Neuron (in vitro differentiated cells): ENCODE data around the gene PLPPR2.

ENCODE experiments used
- H2AFZ ChIP-seq: one replicate; pipeline ENCODE4 v1.6.1; 2013; ENCODE audit warnings: low read depth, mild to moderate bottlenecking, inconsistent platforms, low read length, moderate library complexity
- H3K27me3 ChIP-seq: one replicate; pipeline ENCODE4 v1.6.1; 2013; ENCODE audit warnings: low read length; ENCODE audit not compliant: insufficient read depth
- H3K36me3 ChIP-seq: one replicate; pipeline ENCODE4 v1.6.1; 2013; ENCODE audit warnings: low read length; ENCODE audit not compliant: insufficient read depth
- H3K4me1 ChIP-seq: one replicate; pipeline ENCODE4 v1.6.1; 2013; ENCODE audit warnings: low read length; ENCODE audit not compliant: insufficient read depth
- H3K4me3 ChIP-seq: 2 replicates; pipeline ENCODE4 v1.5.1; 2013; ENCODE audit warnings: mild to moderate bottlenecking, low read length, moderate library complexity
- H3K9me3 ChIP-seq: one replicate; pipeline ENCODE4 v1.6.1; 2013; ENCODE audit warnings: low read length

The PLPPR2 gene

GRCh38 chr19:11382898-11383705, 27.9 kb downstream of the PLPPR2 start:
- peaks cover 12% of the 10 kb centered on the region for H3K4me1 ChIP-seq
- H3K4me3 ChIP-seq, result peak overlapping the region; percentile 38
- H2AFZ ChIP-seq, result peak overlapping the region; percentile 19
- no peaks in the 10 kb centered on the region for H3K36me3 ChIP-seq
- H3K27me3 ChIP-seq, result peaks cover 13% of the 10 kb centered on the region
- no peaks in the 10 kb centered on the region for H3K9me3 ChIP-seq

DNA sequence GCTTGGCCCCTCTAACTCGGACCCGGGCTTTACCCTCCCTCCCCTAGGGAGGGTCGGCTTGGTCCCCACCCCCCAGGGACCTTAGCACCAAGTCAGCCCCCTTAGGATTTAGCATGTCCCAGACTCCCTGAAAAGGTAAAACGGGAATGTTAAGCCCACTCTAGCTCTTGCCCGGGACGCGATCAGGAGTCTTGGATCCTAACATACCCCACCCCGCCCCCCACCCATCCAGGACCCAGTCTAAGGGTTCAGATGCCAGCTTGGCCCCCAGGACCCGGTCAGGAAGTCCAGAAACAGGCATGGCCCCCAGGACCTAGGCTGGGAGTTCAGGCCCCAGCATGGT, 28.4 kb downstream of the PLPPR2 start:
- H3K36me3 ChIP-seq, result no peaks in the 10 kb centered on the region
- H3K4me1 ChIP-seq, result peaks cover 10% of the 10 kb centered on the region
- peak overlapping the region; percentile 38 for H3K4me3 ChIP-seq
- H3K27me3 ChIP-seq, result peaks cover 13% of the 10 kb centered on the region
- H2AFZ ChIP-seq, result peak overlapping the region; percentile 70
- no peaks in the 10 kb centered on the region for H3K9me3 ChIP-seq

DNA sequence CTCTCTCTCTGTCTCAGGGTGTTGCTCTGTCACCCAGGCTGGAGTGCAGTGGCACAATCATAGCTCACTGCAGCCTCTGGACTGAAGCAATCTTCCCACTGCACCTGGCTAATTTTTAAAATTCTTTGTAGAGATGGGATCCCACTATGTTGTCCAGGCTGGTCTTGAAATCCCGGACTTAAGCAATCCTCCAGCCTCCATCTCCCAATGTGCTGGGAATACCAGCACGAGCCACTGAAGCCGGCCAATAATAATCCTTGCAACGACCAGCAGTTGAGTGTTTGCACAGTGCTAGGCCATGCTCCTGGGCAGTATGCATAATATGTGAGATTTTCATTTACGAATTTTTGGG, 29.5 kb downstream of the PLPPR2 start:
- Histone ChIP-seq H3K4me1 (peaks cover 10% of the 10 kb centered on the region), H3K4me3 (no peak overlapping the region), H3K36me3 (no peaks in the 10 kb centered on the region), H2AFZ (no peak overlapping the region), H3K27me3 (peaks cover 13% of the 10 kb centered on the region), H3K9me3 (no peaks in the 10 kb centered on the region)

DNA sequence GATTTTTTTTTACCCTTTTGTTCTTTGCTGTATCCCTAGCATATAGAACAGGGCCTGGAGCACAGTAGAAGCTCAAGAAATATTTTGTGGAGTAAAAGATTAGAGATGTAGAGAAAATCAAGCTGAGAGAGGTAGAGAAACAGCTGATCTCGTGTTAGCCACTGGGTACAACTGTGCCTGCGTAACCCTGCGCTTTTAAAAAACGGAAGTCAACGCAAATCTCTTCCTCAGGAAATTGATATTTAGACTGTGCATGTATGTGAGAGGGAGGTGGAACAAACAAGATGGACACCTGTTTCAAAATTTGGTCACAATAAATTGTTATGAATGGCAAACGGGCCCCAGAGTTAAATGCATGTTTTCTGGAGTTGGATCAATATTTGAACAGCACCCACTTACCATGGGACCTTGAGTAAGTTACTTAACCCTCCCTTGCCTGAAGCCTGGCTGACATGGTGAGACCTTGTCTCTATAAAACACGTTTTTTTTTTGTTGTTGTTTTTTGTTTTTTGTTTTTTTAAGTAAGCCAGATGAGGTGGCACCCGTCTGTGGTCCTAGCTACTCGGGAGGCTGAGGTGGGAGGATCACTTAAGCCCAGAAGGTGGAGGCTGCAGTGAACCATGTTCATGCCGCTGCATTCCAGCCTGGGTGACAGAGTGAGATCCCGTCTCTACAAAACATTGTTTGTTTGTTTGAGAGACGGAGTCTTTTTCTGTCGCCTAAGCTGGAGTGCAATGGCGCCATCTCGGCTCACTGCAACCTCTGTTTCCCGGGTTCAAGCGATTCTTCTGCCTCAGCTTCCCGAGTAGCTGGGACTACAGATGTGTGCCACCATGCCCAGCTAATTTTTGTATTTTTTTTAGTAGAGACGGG, 32.2 kb downstream of the PLPPR2 start:
- Histone ChIP-seq H2AFZ (no peak overlapping the region), H3K4me1 (peaks cover 7% of the 10 kb centered on the region), H3K4me3 (no peak overlapping the region), H3K36me3 (no peaks in the 10 kb centered on the region), H3K27me3 (peaks cover 13% of the 10 kb centered on the region), H3K9me3 (no peaks in the 10 kb centered on the region)

- H3K9me3 ChIP-seq, result no peaks in the 10 kb centered on the region
- no peaks in the 10 kb centered on the region for H3K27me3 ChIP-seq
- H3K36me3 ChIP-seq, result no peaks in the 10 kb centered on the region
- no peaks in the 10 kb centered on the region for H3K4me1 ChIP-seq
- no peak overlapping the region for H2AFZ ChIP-seq
- no peak overlapping the region for H3K4me3 ChIP-seq
Measured at GRCh38 chr19:11390359-11390758, 35.1 kb downstream of the PLPPR2 start.

GRCh38 chr19:11390933-11391680, 35.9 kb downstream of the PLPPR2 start:
- no peak overlapping the region for H3K4me3 ChIP-seq
- H3K4me1 ChIP-seq, result no peaks in the 10 kb centered on the region
- H3K27me3 ChIP-seq, result no peaks in the 10 kb centered on the region
- H3K36me3 ChIP-seq, result no peaks in the 10 kb centered on the region
- no peaks in the 10 kb centered on the region for H3K9me3 ChIP-seq
- H2AFZ ChIP-seq, result no peak overlapping the region

DNA sequence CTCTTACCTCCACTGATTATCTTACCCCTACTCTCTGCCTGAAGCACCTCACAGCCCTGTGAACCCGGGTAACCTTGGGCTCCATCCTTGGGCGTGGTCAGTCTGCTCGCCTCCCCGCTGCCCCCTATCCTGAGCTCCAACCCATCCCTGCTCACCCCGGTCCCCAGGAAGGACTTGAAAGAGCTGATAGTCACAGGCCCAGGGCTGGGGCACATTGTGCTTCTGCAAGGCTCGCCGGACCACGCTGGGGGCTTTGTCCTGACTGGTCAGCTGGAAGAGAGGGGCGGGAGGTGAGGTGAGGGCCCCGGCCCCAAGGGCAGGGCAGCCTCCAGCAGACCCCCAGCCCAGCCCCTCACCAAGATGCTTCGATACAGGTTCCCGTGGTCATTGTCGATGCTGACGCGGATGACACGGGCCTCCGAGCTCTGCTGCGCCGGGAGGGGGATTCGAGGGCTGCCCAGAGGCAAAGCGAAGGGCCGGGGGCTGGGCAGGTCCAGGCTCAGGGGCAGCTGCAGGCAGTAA, 41.9 kb downstream of the PLPPR2 start:
- Histone ChIP-seq H3K27me3 (no peaks in the 10 kb centered on the region), H3K9me3 (no peaks in the 10 kb centered on the region), H3K36me3 (no peaks in the 10 kb centered on the region), H3K4me3 (no peak overlapping the region), H3K4me1 (no peaks in the 10 kb centered on the region), H2AFZ (no peak overlapping the region)

DNA sequence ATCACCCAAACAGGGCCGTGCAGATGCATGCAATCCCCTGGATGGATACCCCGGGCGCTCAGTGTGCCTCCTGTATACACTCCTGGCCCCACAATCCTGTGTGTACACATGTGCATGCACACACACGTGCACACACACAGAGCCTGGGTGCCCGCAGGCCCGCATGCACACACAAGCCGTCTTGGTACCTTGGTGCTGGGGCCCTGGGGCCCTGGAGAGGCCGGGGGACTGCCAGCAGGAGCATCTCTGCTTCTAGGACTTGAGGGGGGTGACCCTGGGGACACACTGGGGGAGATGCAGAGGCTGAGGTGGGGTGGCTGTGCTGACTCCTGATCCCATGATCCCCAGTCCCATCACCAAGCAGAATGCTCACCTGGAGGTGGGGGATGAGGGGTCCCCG, 44.4 kb downstream of the PLPPR2 start:
- Histone ChIP-seq H3K36me3 (no peaks in the 10 kb centered on the region), H3K4me3 (no peak overlapping the region)

DNA sequence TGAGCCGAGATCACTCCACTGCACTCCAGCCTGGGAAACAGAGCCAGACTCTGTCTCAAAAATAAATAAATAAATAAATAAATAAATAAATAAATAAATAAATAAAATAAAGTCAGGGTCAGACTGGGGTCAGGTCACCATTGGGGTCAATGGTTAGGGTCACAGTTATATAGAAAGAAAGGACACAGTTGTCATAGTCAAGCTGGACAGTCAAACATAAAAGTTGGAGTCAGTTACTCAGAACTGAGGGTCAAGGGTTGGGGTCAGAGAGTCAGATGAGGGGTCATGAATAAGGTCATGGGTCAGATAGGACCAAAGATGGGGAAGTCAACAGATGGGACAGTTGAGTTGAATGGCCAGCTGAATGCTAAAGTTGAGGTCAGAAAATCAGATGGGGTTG, 45.6 kb downstream of the PLPPR2 start:
- Histone ChIP-seq H3K36me3 (no peaks in the 10 kb centered on the region), H2AFZ (no peak overlapping the region), H3K9me3 (no peaks in the 10 kb centered on the region), H3K4me3 (no peak overlapping the region), H3K27me3 (peaks cover 3% of the 10 kb centered on the region), H3K4me1 (peaks cover 2% of the 10 kb centered on the region)

More for the DNA sequence above, 44.4 kb downstream of the PLPPR2 start:
- Histone ChIP-seq H3K27me3 (no peaks in the 10 kb centered on the region), H2AFZ (no peak overlapping the region), H3K9me3 (no peaks in the 10 kb centered on the region), H3K4me1 (no peaks in the 10 kb centered on the region)

DNA sequence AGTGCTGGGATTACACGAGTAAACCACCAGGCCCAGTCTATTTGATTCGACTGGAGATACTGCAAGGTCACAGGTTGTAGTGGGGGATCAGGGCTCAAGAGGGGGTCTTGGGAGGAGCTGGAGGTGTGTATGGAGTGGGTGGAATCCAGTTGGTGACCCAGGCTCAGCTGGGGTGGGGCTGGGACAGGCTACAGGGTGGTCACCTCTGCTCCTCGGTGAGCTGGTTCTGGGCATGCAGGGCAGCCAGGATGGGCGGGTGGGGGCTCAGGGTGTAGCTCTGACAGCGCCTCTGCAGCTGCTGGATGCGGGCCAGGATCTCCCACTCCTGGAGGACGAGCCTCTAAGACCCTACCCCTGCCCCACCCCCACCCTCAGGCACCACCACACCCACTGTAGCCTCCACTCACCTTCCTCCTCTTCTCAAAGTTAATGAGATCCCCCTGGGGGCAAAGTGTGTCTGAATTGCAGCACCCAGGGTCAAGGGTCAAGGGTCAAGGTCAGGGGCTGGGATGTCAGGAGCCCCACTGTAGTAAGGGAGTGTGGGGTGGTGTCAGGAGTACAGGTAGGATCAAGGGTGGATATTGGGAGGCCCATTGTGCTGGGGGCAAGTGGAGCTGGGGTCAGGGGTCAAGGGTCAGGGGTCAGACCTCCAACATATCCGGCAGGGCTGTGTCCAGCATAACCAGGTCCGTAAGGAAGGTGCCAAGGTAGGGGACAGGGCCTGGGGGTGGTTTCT, 46.7 kb downstream of the PLPPR2 start:
- H3K9me3 ChIP-seq, result no peaks in the 10 kb centered on the region
- H2AFZ ChIP-seq, result no peak overlapping the region
- no peaks in the 10 kb centered on the region for H3K36me3 ChIP-seq
- H3K4me1 ChIP-seq, result peaks cover 2% of the 10 kb centered on the region
- H3K4me3 ChIP-seq, result no peak overlapping the region
- H3K27me3 ChIP-seq, result peaks cover 11% of the 10 kb centered on the region

GRCh38 chr19:11404588-11405222, 49.5 kb downstream of the PLPPR2 start:
- Histone ChIP-seq H3K4me3 (no peak overlapping the region), H2AFZ (no peak overlapping the region), H3K36me3 (no peaks in the 10 kb centered on the region), H3K27me3 (peaks cover 17% of the 10 kb centered on the region), H3K9me3 (no peaks in the 10 kb centered on the region), H3K4me1 (peaks cover 2% of the 10 kb centered on the region)
